GM19099 (cell line): ENCODE measurements around the gene HAS3.

Experiments
- POLR2A ChIP-seq: IDR thresholded peaks from 3 replicates; pipeline ENCODE4 v1.6.1; 2011; ENCODE audit warnings: low read depth; ENCODE audit not compliant: insufficient read length; ENCODE audit errors: extremely low read depth

HAS3 gene, protein sequence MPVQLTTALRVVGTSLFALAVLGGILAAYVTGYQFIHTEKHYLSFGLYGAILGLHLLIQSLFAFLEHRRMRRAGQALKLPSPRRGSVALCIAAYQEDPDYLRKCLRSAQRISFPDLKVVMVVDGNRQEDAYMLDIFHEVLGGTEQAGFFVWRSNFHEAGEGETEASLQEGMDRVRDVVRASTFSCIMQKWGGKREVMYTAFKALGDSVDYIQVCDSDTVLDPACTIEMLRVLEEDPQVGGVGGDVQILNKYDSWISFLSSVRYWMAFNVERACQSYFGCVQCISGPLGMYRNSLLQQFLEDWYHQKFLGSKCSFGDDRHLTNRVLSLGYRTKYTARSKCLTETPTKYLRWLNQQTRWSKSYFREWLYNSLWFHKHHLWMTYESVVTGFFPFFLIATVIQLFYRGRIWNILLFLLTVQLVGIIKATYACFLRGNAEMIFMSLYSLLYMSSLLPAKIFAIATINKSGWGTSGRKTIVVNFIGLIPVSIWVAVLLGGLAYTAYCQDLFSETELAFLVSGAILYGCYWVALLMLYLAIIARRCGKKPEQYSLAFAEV

DNA sequence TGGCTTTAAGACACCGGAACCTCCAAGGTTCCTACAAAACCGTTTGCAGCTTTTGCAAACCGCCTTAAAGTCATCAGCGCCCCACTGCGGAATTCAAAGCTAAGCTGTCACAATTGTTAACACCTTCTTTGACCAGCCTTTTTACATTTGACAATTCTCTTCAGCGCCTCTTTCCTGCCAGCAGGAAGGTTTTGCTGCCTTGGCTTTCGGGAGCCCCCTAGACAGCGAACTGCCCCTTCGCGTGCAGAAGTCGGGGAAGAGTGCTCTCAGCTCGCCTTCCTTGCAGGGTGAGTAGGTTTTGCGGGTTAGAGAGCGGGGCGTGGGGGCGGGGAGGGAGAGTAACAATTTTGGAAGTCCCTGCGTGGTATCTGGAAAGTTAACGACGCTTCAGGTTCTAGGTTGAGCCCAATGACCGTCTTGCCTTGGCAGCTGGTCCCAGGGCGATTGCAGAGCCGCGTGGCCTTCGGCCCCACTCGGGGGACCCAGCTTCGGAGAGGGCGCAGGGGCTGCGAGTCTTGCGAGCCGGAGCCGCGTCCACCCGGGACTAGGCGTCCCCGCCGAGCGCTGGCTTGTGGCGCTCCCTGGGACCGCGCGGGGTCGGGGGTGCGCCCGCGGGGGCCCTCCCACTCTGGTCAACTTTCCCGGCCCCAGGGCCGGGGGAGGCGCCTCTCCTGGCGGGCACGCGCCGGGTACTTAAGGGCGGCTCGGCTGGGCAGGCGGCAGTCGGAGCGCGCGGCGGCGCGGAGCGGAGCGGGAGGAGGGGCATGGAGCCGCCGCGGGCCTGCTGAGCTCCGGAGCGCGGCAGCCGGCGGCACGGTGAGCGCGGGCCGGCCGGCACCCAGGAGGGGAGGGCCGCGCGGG is at the start of gene HAS3:
TSS of gene HAS3 (plus strand) at position 153 of the 861 bp plus-strand sequence. CDS start 3,743 bp downstream, outside the sequence.
- no peak for TF ChIP-seq POLR2A

DNA sequence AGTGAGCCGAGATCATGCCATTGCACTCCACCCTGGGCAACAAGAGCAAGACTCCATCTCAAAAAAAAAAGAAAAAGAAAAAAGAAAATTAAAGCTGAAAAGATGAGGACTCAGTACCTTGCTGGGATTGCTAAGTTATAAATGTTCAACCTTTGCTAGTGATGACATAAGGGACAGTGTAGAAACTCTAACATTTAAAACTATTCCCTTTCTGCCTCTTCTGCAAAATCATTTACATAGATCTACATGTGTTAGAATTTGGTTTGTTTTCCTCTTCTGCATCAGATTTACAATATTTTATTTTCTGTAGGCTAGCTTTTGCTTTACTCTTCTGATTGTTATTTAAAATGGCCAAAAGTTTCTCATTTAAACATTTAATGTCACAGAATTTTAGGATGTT is 49.5 kb upstream of the HAS3 start:
- TF ChIP-seq POLR2A, result no peak

DNA sequence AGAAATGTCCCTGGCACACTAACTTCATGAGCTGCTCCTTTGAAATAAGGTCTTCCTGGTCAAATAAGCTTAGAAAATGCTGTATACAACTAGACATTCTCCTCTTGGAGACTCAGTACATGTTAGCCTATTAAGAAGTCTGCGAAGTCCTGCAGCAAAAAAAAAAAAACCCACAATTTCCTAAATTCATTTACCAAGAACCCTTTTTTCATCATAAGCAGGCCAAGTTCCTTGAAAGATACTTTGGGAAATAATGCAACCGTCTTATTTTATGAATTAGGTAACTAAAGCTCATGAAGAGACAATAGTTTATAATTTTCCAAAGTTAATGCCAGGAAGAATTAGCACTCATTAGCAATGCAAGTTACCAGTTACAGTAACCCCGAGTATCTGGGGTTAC is 49.0 kb upstream of the HAS3 start:
- no peak for TF ChIP-seq POLR2A

DNA sequence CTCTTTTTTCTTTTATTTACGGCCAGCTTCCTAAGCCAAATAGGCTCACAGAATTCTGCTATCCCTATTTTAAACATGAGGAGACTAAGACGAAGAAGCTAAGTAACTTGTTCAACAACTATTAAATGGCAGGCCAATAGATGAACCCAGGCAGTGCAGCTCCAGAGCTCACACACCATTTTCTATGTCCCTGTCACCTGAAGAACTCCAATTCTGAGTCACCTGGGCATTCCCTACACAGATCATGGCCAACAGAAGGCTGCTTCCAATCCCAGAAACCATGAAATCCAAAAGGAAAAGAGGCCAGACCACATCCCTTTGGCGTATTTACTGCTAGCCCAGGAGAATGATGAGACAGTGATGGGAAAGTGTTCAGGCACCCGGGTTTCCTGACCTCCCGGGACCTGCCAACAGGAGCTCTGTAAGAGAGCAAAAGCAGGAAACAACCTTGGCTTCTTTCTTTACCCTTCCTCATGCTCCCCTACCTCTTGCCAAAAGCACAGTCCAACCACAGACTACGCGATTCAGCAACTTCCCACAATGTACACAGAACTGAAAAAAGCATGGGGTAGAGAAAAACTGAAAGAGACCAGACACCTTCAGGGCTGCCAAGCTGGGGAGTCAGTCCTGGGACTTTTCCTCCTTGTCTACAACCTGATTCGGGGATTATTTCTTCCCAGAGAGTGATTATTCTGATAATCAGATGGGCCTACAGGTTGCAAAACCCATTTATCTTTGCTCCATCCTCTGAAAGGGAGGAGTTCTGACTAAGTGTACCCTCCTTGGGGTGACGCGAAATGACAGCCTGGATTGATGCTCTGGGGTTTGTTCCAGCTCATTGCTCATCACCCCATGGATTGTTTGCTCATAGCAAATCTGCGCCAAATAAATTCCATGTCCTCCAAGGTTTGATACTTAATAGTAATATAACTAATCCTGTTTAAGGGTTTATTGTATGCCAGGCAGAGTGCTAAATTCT is 47.8 kb upstream of the HAS3 start:
- no peak for TF ChIP-seq POLR2A

DNA sequence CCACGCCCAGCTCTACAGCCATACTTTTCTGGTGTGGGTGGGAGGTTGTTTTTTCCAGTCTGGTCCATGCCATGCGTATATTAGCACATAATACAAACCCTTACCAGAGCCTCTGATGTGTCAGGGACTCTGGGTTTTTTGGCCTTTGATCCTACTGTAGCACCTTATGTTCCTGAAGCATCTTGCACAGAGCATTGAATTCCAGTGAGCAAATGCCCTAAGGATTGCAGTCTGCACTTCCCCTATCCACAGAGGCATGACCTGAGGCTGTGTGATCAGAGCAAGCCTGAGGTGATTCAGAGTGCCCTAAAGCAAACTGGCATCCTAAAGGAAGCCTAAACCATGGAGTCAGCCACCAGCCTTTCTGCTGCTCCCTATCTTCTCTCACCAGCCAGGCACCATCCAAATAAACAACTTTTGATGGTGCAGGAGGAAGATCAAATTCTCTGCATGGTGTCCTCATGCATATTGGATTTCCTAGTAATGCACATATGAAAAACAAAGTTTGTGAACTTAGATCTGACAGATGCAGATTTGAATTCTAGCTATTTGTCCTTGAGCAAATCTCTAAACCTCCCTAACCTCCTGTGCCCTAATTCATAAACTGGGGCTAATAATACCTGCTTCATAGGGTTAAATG is 41.2 kb upstream of the HAS3 start:
- TF ChIP-seq POLR2A, result no peak

DNA sequence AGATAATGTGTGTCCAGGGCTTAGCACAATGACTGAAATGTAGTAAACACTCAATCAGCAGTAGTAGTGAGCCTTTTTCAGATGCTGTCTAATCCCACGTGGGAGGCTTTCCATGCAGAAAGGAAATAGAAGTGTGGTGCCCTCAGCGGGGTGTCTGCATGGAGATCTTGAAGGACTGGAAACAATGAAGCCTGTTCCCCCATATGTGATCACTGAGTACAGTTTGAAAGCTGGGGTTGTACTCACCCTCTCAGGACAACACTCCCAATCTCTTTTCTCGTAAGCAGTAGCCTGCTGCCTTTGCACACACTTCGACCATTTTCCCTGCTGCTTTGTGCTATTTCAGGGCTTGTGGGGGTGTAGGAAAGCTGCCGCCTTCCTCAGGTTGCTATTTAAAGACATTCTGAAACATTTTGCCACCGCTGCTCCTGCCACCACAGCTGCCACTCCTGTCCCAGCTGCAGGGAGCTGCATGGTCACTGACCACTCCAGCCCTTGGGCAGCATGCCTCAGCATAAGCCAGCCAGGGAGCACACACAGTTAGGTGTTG is 40.6 kb upstream of the HAS3 start:
- no peak for TF ChIP-seq POLR2A

DNA sequence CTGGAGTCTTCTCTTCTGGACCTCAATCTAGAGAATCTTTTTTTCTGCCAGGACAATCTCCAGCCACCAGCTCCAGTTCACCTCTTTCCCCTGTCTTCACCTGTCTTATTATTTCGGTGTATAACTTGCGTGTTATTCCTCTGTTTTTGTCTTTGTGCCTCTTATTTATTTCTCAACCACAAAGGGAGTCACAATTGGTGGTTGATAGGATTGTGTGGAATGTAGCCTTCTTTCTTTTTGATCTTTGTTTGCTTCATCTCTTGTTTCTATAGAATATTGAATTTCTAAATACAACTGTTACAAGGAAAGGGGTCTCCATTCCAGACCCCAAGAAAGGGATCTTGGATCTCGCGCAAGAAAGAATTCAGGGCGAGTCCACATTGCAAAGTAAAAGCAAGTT is 35.9 kb upstream of the HAS3 start:
- no peak for TF ChIP-seq POLR2A

DNA sequence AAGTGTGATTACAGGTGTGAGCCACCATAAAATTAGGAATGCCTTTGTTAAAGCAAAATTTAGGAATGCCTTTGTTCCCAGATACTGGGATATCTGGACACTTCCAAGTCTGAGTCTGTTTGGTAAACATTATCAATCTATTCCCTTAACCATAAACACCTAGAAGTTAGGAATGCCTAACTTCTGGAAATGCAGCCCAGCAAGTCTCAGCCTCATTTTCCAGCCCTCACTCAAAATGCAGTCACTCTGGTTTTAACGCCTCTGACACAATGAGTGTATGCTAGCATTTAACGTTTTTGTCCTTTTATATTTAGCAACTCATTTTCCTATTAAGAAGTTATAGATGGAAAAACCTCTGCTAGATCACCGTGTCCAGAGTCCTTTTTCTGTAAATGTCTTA is 34.4 kb upstream of the HAS3 start:
- no peak for TF ChIP-seq POLR2A

DNA sequence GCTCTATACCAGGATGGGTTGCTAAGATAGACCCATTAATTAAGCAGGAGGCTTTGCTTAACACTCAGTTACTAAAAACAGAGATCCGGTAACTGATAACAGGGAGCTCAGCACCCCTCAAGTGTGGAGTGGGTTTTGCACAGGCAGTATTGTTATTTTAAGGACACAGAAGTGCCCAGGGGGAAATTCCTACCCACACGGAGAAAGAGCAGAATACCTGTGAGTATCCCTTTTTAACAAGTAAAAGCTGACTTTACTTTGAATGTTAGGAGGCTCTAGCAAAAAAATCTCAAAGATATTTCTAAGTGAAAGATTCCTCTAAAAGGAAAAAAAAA is 32.8 kb upstream of the HAS3 start:
- no peak for TF ChIP-seq POLR2A

DNA sequence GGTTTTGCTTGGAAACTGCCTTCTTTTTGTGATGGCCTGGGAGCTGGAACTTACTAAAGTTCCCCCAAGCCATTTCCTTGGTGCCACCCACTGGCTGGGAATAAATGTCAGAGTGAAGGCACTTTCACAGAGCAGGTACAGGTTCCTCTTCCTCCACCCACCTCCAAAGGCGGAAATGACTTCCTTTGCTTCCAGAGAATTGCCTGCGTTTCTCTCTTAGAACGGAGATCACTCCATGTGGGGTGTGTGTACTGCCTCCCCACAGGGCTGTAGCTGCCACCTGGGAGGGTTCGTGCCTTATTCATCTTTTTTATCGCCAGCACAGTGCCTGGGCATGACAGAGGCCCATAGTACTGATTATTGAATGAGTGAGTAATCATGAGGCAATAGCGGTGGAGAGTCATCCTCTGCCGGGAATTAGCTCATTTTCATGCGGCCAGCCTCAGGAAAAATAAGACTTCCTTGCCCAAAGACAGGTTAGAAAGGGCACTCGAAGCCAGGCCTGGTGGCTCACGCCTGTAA is 32.2 kb upstream of the HAS3 start:
- no peak for TF ChIP-seq POLR2A

DNA sequence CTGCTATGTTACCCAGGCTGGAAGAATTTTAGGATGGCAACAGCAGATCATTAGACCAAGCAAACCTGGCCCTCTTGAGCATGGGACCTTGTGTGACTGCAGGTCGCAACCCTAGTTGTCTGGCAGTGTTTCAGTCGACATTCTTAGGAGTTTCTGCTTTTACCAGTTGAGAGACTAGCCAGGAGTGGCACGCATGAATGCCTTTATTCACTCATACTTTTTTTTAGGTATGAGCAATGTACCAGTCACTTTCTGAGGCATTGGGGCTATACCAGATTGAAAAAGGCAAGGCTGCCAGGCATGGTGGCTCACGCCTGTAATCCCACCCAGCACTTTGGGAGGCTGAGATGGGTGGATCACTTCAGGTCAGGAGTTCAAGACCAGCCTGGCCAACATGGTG is 28.2 kb upstream of the HAS3 start:
- TF ChIP-seq POLR2A, result no peak

DNA sequence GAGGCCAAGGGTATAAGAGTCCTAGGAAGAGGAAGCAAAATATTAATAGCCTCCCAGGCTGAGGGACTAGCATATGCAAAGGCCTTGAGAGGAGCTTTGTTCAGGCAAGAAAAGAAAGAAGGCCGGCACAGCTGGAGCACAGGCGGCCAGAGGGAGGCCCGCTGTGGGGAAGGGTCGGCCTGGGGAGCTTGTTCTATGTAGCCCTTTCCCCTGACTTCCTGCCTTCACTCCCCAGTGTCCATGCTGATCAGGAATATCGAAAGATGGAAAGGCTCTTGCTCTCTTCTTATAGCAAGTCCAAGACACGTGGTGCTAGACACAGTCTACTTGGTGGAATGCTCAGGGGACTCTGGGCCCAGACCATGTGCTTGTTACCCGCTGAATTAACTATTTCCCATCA is 27.4 kb upstream of the HAS3 start:
- no peak for TF ChIP-seq POLR2A

DNA sequence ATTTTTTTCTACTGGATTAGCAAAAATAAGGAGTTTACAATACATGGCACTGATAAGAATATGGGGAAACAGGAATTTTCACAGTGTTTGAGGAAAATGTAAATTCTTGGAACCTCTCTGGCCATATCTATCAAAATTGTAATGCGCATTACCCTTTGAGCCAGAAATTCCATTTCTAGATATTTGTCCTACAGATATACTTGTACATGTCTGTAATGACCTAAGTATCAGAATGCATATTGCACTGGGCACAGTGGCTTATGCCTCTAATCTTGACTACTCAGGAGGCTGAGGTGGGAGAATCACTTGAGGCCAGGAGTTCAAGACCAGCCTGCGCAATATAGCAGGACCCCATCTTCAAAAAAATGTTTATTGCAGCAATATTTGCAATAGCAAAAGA is 25.8 kb upstream of the HAS3 start:
- no peak for TF ChIP-seq POLR2A

DNA sequence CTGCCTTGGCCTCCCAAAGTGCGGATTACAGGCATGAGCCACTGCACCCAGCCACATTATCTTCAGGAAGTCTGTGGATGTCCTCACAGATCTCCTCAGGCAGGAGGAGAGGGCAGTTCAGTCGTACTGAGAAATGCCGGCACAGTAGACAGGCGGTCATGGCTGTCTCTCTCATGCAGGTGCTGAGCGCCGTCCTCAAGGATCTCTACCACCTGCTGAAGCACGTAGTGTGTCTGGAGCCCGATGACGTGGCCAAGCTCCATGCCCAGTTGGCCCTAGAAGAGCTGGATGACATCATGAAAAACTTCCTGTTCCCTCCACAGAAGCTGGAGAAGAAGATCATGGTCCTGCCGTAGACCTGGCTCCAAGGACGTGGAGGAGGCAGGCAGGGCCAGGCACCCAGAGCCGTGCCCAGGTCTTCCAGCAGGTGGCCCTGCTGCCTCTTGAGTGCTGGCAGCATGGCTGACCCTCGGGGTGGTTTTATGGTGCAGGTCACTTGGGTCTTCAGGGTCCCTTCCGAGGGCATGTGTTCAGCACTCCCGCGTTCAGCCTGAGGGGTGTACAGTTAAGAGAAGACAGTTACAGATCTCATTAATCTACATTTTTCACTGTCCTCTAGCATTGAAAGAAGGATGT is 22.0 kb upstream of the HAS3 start:
- TF ChIP-seq POLR2A, result no peak

DNA sequence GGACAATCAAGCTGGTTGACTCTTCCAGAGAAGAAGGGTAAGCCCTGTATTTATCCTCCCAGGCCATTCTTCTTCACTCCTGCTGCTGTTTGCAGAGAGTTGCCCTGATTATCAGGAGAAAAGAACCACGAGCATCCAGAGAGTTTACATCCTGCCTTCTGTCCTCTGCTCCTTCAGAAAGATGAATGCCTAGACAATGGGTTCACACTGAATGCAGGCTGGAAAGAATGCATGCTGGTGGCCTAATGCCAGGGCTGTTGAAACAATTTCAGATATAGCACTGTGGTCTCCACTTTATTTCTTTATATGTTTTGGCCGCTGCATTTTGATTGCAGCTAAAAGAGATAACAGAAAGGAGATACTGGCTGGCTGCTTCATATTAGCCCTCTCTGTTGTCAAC is 21.2 kb upstream of the HAS3 start:
- no peak for TF ChIP-seq POLR2A
